Upper lobe of left lung (tissue), 6 donors: ENCODE measurements around the gene PSENEN. TPM values are rescaled to one million over a fixed set of nuclear protein-coding genes. Genes with fewer than 3 reads are reported as not detected.

Experiments
- ATAC-seq, 2 donors: fragments of 200-7000 bp; cut with Tn5 transposase; one replicate each; pipeline ENCODE4 v1.9.1; 2022; ENCODE audit warnings: mild to moderate bottlenecking in 2 of 2, moderate library complexity in 2 of 2; ENCODE audit not compliant: low FRiP score in 2 of 2
- DNase-seq, 2 donors: peaks; one replicate each; pipeline ENCODE4 v3.0.0-alpha.2; 2019 to 2020
- H3K27ac ChIP-seq, 4 donors: fragments of 200-600 bp; sonication (generic); one replicate each; pipeline ENCODE4 v1.5.1; 2016 to 2019
- H3K27me3 ChIP-seq, 4 donors: fragments of 200-600 bp; sonication (generic); one replicate each; pipeline ENCODE4 v1.5.1; 2017 to 2019
- H3K36me3 ChIP-seq, 4 donors: fragments of 200-600 bp; sonication (generic); one replicate each; pipeline ENCODE4 v1.5.1; 2016 to 2019
- H3K4me1 ChIP-seq, 4 donors: fragments of 200-600 bp; sonication (generic); one replicate each; pipeline ENCODE4 v1.5.1; 2018 to 2019
- H3K4me3 ChIP-seq, 4 donors: fragments of 200-600 bp; sonication (generic); one replicate each; pipeline ENCODE4 v1.5.1; 2017 to 2019; ENCODE audit warnings: mild to moderate bottlenecking in 2 of 4, moderate library complexity in 1 of 4
- H3K9me3 ChIP-seq, 4 donors: fragments of 200-600 bp; sonication (generic); one replicate each; pipeline ENCODE4 v1.5.1; 2018 to 2019
- EP300 ChIP-seq, 4 donors: sonication (generic); formaldehyde crosslinking; IDR thresholded peaks; one replicate each; pipeline ENCODE4 v1.5.1; 2017; ENCODE audit warnings: antibody characterized with exemption in 4 of 4, control low read depth in 2 of 4
- POLR2A ChIP-seq, 4 donors: fragments of 450-650 bp; IDR thresholded peaks; one replicate each; pipeline ENCODE4 v1.5.1; 2016 to 2017; ENCODE audit warnings: antibody characterized with exemption in 4 of 4, mild to moderate bottlenecking in 2 of 4
- POLR2AphosphoS5 ChIP-seq, 2 donors: sonication (generic); formaldehyde crosslinking; IDR thresholded peaks; one replicate each; pipeline ENCODE4 v1.5.1; 2017; ENCODE audit warnings: antibody characterized with exemption in 2 of 2
- WGBS, 2 donors: methylation state at CpG; one replicate each; pipeline ENCODE4 v1.1.5; 2017 to 2018; 5-methylcytosine and 5-hydroxymethylcytosine counted together
- total RNA-seq, 6 donors: library from RNA; depleted of rRNA in 4 of 6; stranded (reverse); fragments of >200 nt in 4 of 6; gene quantifications; one replicate each; pipeline versions ENCODE4 v1.1.0 to v1.2.1, GENCODE V29; 2016 to 2021
- TF ChIP-seq, protein P1 (sequence below), 6 experiments: fragments of 450-650 bp in 4 of 6; fragments of 200-600 bp in 2 of 6; sonication (generic) in 2 of 6; IDR thresholded peaks; one replicate each; pipeline ENCODE4 v1.5.1; 2016 to 2019; ENCODE audit warnings: antibody characterized with exemption in 6 of 6
- donor health status: DM: no; HTN: no; CAD: no; lungs with moderate emphysema.
- donor health status: DM: no; HTN: yes; CAD: no; lungs with severe emphysema.

Gene PSENEN
- total RNA-seq, 6 donors from 2014 or later: 43.4 to 60.9 (median 54.5) TPM

DNA sequence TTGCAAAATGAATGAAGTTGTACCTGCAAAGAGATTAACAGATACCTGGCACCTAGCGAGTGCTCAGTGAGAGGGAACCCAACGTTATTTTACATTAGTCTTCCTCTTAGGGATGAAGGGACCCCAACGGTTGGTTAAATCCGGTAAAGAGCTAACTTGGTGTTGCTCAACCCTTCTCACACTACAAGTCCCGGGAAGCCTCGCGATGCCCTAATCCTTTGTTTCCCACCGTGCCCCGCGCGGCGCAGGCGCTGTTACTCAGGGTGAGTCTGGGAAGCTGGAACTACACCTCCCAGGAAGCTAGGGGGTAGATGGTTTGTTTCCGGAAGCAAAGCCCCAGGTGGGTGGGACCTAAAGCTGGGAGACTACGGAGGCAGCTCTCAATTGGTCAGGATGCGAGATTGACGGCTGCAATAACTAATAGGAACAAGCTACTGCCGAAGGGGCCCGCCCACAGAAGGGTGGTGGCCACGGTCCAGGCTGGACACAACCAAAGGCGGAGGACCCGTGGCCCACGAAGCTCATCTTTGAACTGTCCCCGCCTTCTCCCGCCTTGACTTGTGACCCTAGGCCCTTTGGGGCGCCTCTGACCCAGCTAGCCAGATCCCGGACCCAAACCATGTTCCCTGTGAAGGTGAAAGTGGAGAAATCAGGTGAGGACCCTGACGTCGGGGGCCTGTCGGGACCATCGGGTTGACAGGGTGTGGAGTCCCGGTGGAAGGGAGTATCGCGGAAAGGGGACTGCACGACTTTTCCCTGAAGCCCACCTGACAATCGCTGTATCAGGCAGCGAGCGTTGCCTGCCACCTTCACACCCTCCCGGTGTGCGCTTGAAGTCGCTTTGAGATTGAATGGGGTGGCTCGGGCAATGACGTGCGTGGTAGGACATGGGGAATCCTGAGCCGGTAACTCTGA lies 2.9 kb downstream of the PSENEN start, which contains the start of gene LIN37:
LIN37 (plus strand) TSS at position 471 of the 915 bp plus-strand sequence; CDS start at position 620, 149 bp downstream.
- Histone ChIP-seq H3K4me3 (peak within 1 kb of the TSS; percentile 62 to 92 (median 85)), H3K4me1 (peaks cover 35 to 49% (median 41%) of the 10 kb centered on the region in 4 donors), H3K9me3 (no peaks in the 10 kb centered on the region), H3K36me3 (peaks cover 5 to 25% (median 15%) of the 10 kb centered on the region in 4 donors), H3K27ac (peak within 1 kb of the TSS; percentile 58 to 92 (median 80)), H3K27me3 (no peaks in the 10 kb centered on the region)
- WGBS, 2 donors: 0 to 1% methylated on average over 21 to 45 of the region's 45 CpGs
- peak; percentile 100 for DNase-seq
- TF ChIP-seq POLR2A (IDR thresholded peaks at IDR 0.05) (peak in 3 of 4 donors; percentile 55 to 92 (median 91)), POLR2AphosphoS5 (IDR thresholded peaks at IDR 0.05) (peak; percentile 76 to 96), EP300 (IDR thresholded peaks at IDR 0.05) (no peak)
- TF ChIP-seq, protein P1, sequence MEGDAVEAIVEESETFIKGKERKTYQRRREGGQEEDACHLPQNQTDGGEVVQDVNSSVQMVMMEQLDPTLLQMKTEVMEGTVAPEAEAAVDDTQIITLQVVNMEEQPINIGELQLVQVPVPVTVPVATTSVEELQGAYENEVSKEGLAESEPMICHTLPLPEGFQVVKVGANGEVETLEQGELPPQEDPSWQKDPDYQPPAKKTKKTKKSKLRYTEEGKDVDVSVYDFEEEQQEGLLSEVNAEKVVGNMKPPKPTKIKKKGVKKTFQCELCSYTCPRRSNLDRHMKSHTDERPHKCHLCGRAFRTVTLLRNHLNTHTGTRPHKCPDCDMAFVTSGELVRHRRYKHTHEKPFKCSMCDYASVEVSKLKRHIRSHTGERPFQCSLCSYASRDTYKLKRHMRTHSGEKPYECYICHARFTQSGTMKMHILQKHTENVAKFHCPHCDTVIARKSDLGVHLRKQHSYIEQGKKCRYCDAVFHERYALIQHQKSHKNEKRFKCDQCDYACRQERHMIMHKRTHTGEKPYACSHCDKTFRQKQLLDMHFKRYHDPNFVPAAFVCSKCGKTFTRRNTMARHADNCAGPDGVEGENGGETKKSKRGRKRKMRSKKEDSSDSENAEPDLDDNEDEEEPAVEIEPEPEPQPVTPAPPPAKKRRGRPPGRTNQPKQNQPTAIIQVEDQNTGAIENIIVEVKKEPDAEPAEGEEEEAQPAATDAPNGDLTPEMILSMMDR (IDR thresholded peaks at IDR 0.05): peak in 4 of 6 experiments; percentile 23 to 62 (median 50)
- peak; percentile 92 to 96 for ATAC-seq

DNA sequence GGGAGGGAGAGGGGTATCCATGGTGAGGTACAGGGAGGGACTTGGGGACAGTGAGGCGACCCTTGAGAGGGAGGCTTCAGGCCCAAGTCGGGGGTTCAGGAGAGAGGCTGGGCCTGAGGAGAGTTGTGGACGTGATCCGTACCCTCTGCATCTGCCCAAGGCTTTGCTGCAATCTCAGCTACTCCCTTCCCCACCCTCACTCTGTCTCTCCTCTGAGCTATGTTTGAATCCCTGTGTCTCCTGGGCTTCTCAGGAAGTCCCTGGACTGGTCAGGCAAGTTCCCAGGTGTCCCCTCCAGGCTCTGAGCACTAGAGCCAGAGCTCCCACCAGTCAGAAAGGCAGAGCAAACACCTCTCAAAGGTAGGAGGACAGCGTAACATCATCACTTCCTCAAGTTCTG lies 4.7 kb downstream of the PSENEN start:
- Histone ChIP-seq H3K27me3 (no peaks in the 10 kb centered on the region), H3K4me1 (peaks cover 26 to 40% (median 32%) of the 10 kb centered on the region in 4 donors), H3K9me3 (no peaks in the 10 kb centered on the region), H3K4me3 (no peak overlapping the region), H3K36me3 (peaks cover 15 to 34% (median 29%) of the 10 kb centered on the region in 4 donors), H3K27ac (no peak overlapping the region)
- TF ChIP-seq EP300 (IDR thresholded peaks at IDR 0.05) (no peak), POLR2A (IDR thresholded peaks at IDR 0.05) (no peak), POLR2AphosphoS5 (IDR thresholded peaks at IDR 0.05) (no peak)
- TF ChIP-seq, protein P1 (IDR thresholded peaks at IDR 0.05): no peak
- ATAC-seq (no peak), DNase-seq (no peak)
- 75 to 91% methylated on average over 5 of the region's 5 CpGs for WGBS, 2 donors

DNA sequence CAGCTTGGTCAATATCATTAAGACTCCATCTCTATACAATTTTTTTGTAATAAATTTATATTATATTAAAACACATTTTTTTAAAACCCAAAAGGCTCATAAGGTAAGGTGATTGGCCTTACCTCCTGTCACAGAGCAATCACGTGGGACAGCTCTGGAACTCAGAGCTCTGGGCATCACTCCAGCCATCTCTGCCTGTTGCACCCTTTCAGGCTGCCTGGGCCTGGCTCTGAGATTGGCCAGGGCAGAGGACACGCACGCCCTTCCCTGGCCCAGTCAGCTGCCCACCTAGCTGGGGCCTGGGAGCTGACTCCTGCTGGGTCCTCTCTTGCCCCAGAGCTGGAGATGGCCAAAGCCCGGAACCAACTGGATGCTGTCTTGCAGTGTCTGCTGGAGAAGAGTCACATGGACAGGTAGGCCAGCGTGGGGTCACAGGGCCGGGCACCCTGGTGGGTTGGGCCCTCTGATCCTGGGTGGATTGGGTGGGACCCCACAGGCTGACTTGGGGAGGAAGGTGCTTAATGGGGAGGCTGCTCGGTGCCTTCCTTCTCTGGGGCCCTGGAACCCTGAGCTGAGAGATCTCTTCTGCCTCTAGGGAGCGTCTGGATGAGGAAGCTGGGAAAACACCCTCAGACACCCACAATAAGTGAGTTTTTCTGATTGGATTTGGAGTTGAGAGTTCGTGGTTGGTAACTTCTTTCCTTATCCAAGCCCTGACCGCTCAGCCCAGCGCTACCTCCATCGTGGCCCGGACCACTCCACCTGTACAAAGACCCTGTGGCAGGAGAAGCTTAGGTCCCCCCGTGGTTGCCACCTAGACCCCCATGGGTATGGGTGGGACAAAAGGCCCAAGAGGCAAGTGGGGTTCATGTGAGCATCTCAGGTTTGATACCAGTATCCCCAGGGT lies 6.6 kb downstream of the PSENEN start:
- ATAC-seq: no peak
- H3K36me3 ChIP-seq: peaks cover 15 to 34% (median 29%) of the 10 kb centered on the region in 4 donors
- peaks cover 34 to 47% (median 40%) of the 10 kb centered on the region in 4 donors for H3K4me1 ChIP-seq
- no peak overlapping the region for H3K27ac ChIP-seq
- H3K4me3 ChIP-seq: no peak overlapping the region
- TF ChIP-seq POLR2AphosphoS5 (IDR thresholded peaks at IDR 0.05): no peak
- TF ChIP-seq, protein P1 (IDR thresholded peaks at IDR 0.05): no peak
- TF ChIP-seq EP300 (IDR thresholded peaks at IDR 0.05): no peak
- no peak for TF ChIP-seq POLR2A (IDR thresholded peaks at IDR 0.05)
- H3K27me3 ChIP-seq: peaks cover 0 to 3% (median 1%) of the 10 kb centered on the region in 4 donors
- no peaks in the 10 kb centered on the region for H3K9me3 ChIP-seq
- 91 to 93% methylated on average over 7 to 14 of the region's 14 CpGs for WGBS, 2 donors
- peak in 1 of 2 donors; percentile 58 for DNase-seq

DNA sequence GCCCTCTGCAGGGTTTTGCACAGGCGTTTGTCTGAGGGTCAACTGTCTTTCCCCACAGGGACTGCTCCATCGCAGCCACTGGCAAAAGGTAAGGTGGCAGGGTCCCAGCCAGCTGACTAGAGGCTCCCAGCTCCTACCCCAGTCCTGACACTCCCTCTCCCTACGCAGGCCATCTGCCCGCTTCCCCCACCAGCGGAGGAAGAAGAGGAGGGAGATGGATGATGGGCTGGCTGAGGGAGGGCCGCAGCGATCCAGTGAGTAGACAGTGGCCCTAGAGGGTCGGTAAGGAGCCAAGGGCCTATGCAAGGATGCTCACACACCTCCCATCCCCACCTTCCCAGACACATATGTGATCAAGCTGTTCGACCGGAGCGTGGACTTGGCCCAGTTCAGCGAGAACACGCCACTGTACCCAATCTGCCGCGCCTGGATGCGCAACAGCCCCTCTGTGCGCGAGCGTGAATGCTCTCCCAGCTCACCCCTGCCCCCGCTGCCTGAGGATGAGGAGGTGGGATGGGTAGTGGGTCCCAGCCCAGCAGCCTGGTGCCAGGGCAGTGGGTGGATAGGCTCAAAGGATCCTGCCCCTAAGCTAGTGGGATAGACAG lies 7.4 kb downstream of the PSENEN start:
- no peak for ATAC-seq
- Histone ChIP-seq H3K27ac (no peak overlapping the region), H3K27me3 (peaks cover 0 to 3% (median 1%) of the 10 kb centered on the region in 4 donors), H3K4me1 (peaks cover 35 to 48% (median 42%) of the 10 kb centered on the region in 4 donors), H3K9me3 (no peaks in the 10 kb centered on the region), H3K36me3 (peaks cover 15 to 34% (median 29%) of the 10 kb centered on the region in 4 donors), H3K4me3 (no peak overlapping the region)
- TF ChIP-seq EP300 (IDR thresholded peaks at IDR 0.05): no peak
- no peak for TF ChIP-seq POLR2AphosphoS5 (IDR thresholded peaks at IDR 0.05)
- TF ChIP-seq POLR2A (IDR thresholded peaks at IDR 0.05): no peak
- TF ChIP-seq, protein P1 (IDR thresholded peaks at IDR 0.05): no peak
- 95 to 97% methylated on average over 9 to 18 of the region's 20 CpGs for WGBS, 2 donors
- peak in 1 of 2 donors; percentile 68 for DNase-seq
